Left lung (tissue), 10 donors: Measurements from ENCODE around the gene EIF4E2. TPM values are rescaled to one million over a fixed set of nuclear protein-coding genes. Genes with fewer than 3 reads are reported as not detected.

Experiments used
- ATAC-seq: fragments of 200-7000 bp; cut with Tn5 transposase; one replicate; pipeline ENCODE4 v1.9.1; 2020; ENCODE audit warnings: moderate library complexity
- DNase-seq, 4 donors: peaks; one replicate each; pipeline ENCODE4 v3.0.0-alpha.2; 2013 to 2020
- H3K27ac ChIP-seq, 2 donors: fragments of 200-600 bp; sonication (generic) in 1 of 2; one replicate each; pipeline versions ENCODE4 v1.5.0 to v1.8.0; 2020 to 2021
- H3K27me3 ChIP-seq, 2 donors: fragments of 200-600 bp; sonication (generic) in 1 of 2; one replicate each; pipeline versions ENCODE4 v1.5.0 to v1.8.0; 2020 to 2021
- H3K36me3 ChIP-seq, 2 donors: fragments of 200-600 bp; sonication (generic) in 1 of 2; one replicate each; pipeline versions ENCODE4 v1.5.0 to v1.8.0; 2020 to 2021
- H3K4me1 ChIP-seq, 2 donors: fragments of 200-600 bp; one replicate each; pipeline ENCODE4 v1.8.0; 2021
- H3K4me3 ChIP-seq, 2 donors: fragments of 200-600 bp; sonication (generic) in 1 of 2; one replicate each; pipeline versions ENCODE4 v1.5.0 to v1.8.0; 2020 to 2021; ENCODE audit warnings: mild to moderate bottlenecking in 1 of 2
- H3K9me3 ChIP-seq, 2 donors: fragments of 200-600 bp; sonication (generic) in 1 of 2; one replicate each; pipeline versions ENCODE4 v1.5.0 to v1.8.0; 2020 to 2021
- CTCF ChIP-seq, 2 donors: fragments of 200-600 bp; sonication (generic) in 1 of 2; IDR thresholded peaks; one replicate each; pipeline versions ENCODE4 v1.5.0 to v1.8.0; 2021; ENCODE audit warnings: antibody characterized with exemption in 2 of 2
- intact Hi-C, 2 donors: fragments of 100-400 bp; cut with DNase I; formaldehyde crosslinking; loops; one replicate each; pipeline versions ENCODE4 v1.11.2 to v1.14.2; 2022
- polyA plus RNA-seq, 6 donors: library from polyadenylated mRNA; unstranded; fragments of 120-200 nt; gene quantifications; one replicate each; pipeline ENCODE4 v1.2.1, GENCODE V29; 2013; ENCODE audit not compliant: insufficient read length in 6 of 6
- total RNA-seq, 2 donors: library from RNA; stranded (reverse); fragmentation: NEBNext Ultra II Directional; extraction: Animal tissue kit (Norgen Biotek cat#: 25700); gene quantifications; one replicate each; pipeline ENCODE4 v1.2.1, GENCODE V29; 2021
- donor health status: DM: no; HTN: yes; CAD: no.
- donor health status: DM: no; HTN: no; CAD: no.

Gene EIF4E2
- total and polyA plus RNA-seq, 8 donors = 67.4 to 108 (median 96.4) TPM

- intact Hi-C loops = no loop called here
- DNase-seq (no peak), ATAC-seq (no peak)
- Histone ChIP-seq H3K27me3 (no peaks in the 10 kb centered on the region), H3K4me3 (peak overlapping the region; percentile 77 to 87), H3K36me3 (peaks cover 0 to 8% of the 10 kb centered on the region in 2 donors), H3K9me3 (no peaks in the 10 kb centered on the region), H3K4me1 (peaks cover 9 to 54% of the 10 kb centered on the region in 2 donors), H3K27ac (peak overlapping the region; percentile 98 to 99)
- no peak for TF ChIP-seq CTCF (IDR thresholded peaks at IDR 0.05)
Observed at GRCh38 chr2:232549655-232550353, 685 bp upstream of the EIF4E2 start.

- Histone ChIP-seq H3K27ac (peak overlapping the region; percentile 98 to 99), H3K4me3 (peak overlapping the region; percentile 77 to 87), H3K27me3 (no peaks in the 10 kb centered on the region), H3K9me3 (no peaks in the 10 kb centered on the region), H3K36me3 (peaks cover 0 to 9% of the 10 kb centered on the region in 2 donors), H3K4me1 (peaks cover 9 to 48% of the 10 kb centered on the region in 2 donors)
- no peak for TF ChIP-seq CTCF (IDR thresholded peaks at IDR 0.05)
- intact Hi-C loops = no loop called here
- DNase-seq (no peak), ATAC-seq (peak; percentile 24)
Observed at GRCh38 chr2:232551250-232551638, 755 bp downstream of the EIF4E2 start.

- DNase-seq (no peak), ATAC-seq (no peak)
- intact Hi-C loops = no loop called here
- TF ChIP-seq CTCF (IDR thresholded peaks at IDR 0.05) = no peak
- Histone ChIP-seq H3K4me3 (peak overlapping the region; percentile 77 to 87), H3K36me3 (peaks cover 0 to 15% of the 10 kb centered on the region in 2 donors), H3K27ac (peak overlapping the region; percentile 98 to 99), H3K9me3 (no peaks in the 10 kb centered on the region), H3K27me3 (no peaks in the 10 kb centered on the region), H3K4me1 (peaks cover 9 to 46% of the 10 kb centered on the region in 2 donors)
Observed at GRCh38 chr2:232551776-232552175, 1.3 kb downstream of the EIF4E2 start.

- intact Hi-C loops = no loop called here
- ATAC-seq = no peak
Observed at GRCh38 chr2:232556426-232556825, 5.9 kb downstream of the EIF4E2 start.

More at GRCh38 chr2:232556426-232556825, 5.9 kb downstream of the EIF4E2 start:
- H3K27me3 ChIP-seq = no peaks in the 10 kb centered on the region
- H3K9me3 ChIP-seq = no peaks in the 10 kb centered on the region
- no peak overlapping the region for H3K27ac ChIP-seq
- H3K4me3 ChIP-seq = no peak overlapping the region
- peaks cover 0 to 57% of the 10 kb centered on the region in 2 donors for H3K36me3 ChIP-seq
- H3K4me1 ChIP-seq = peaks cover 6 to 35% of the 10 kb centered on the region in 2 donors
- no peak for DNase-seq
- TF ChIP-seq CTCF (IDR thresholded peaks at IDR 0.05) = no peak
